HEK293T (cell line): ENCODE measurements around the gene MBOAT1.

ENCODE experiments used
- CTCF ChIA-PET: fragments of 350-600 bp; formaldehyde crosslinking; extraction: SDS; loops from one replicate; lab custom pipeline; 2021; ENCODE audit warnings: antibody characterized with exemption, inconsistent platforms; lab: Yijun Ruan, JAX
- POLR2A ChIA-PET: fragments of 350-600 bp; formaldehyde crosslinking; extraction: SDS; loops from one replicate; lab custom pipeline; 2020; ENCODE audit warnings: antibody characterized with exemption, inconsistent platforms; lab: Yijun Ruan, JAX
- DNase-seq: peaks from one replicate; pipeline ENCODE4 v3.0.0; 2012; ENCODE audit warnings: mixed read lengths; ENCODE audit errors: extremely low spot score
- ARNT ChIP-seq: fragments of 450-650 bp; IDR thresholded peaks from 2 replicates; pipeline ENCODE4 v1.6.1; 2017; ENCODE audit warnings: mild to moderate bottlenecking
- BHLHE40 ChIP-seq: fragments of 450-650 bp; IDR thresholded peaks from 2 replicates; pipeline ENCODE4 v1.6.1; 2016; ENCODE audit warnings: mild to moderate bottlenecking, moderate library complexity, borderline replicate concordance
- CTBP1 ChIP-seq: fragments of 450-650 bp; IDR thresholded peaks from 2 replicates; pipeline ENCODE4 v1.6.1; 2016; ENCODE audit warnings: borderline replicate concordance
- ELF4 ChIP-seq: fragments of 450-650 bp; IDR thresholded peaks from 2 replicates; pipeline ENCODE4 v1.6.1; 2017; ENCODE audit warnings: antibody characterized with exemption
- FOXA1 ChIP-seq: fragments of 450-650 bp; IDR thresholded peaks from 2 replicates; pipeline ENCODE4 v1.6.1; 2016; ENCODE audit warnings: mild to moderate bottlenecking
- FOXK2 ChIP-seq: fragments of 450-650 bp; IDR thresholded peaks from 2 replicates; pipeline ENCODE4 v1.6.1; 2016; ENCODE audit warnings: mild to moderate bottlenecking
- FOXM1 ChIP-seq: fragments of 450-650 bp; IDR thresholded peaks from 2 replicates; pipeline ENCODE4 v1.6.1; 2017; ENCODE audit warnings: mild to moderate bottlenecking, borderline replicate concordance
- HDGF ChIP-seq: fragments of 450-650 bp; IDR thresholded peaks from 2 replicates; pipeline ENCODE4 v1.6.1; 2017; ENCODE audit warnings: antibody characterized with exemption, borderline replicate concordance
- L3MBTL2 ChIP-seq: fragments of 450-650 bp; conservative IDR thresholded peaks from 2 replicates; pipeline ENCODE4 v1.6.1; 2016; ENCODE audit warnings: mild to moderate bottlenecking
- LEF1 ChIP-seq: fragments of 450-650 bp; IDR thresholded peaks from 2 replicates; pipeline ENCODE4 v1.6.1; 2017; ENCODE audit warnings: mild to moderate bottlenecking, borderline replicate concordance
- NFRKB ChIP-seq: fragments of 450-650 bp; IDR thresholded peaks from 2 replicates; pipeline ENCODE4 v1.6.1; 2016; ENCODE audit warnings: mild to moderate bottlenecking, moderate library complexity
- SP1 ChIP-seq: fragments of 450-650 bp; IDR thresholded peaks from 2 replicates; pipeline ENCODE4 v1.6.1; 2017
- SUZ12 ChIP-seq: fragments of 450-650 bp; IDR thresholded peaks from 2 replicates; pipeline ENCODE4 v1.6.1; 2016; ENCODE audit warnings: mild to moderate bottlenecking
- TARDBP ChIP-seq: fragments of 450-650 bp; IDR thresholded peaks from 2 replicates; pipeline ENCODE4 v1.6.1; 2016
- ZNF384 ChIP-seq: fragments of 450-650 bp; IDR thresholded peaks from 2 replicates; pipeline ENCODE4 v1.6.1; 2016
- TF ChIP-seq, protein P1 (sequence below): fragments of 450-650 bp; IDR thresholded peaks from 2 replicates; pipeline ENCODE4 v1.6.1; 2016

MBOAT1 gene

DNA sequence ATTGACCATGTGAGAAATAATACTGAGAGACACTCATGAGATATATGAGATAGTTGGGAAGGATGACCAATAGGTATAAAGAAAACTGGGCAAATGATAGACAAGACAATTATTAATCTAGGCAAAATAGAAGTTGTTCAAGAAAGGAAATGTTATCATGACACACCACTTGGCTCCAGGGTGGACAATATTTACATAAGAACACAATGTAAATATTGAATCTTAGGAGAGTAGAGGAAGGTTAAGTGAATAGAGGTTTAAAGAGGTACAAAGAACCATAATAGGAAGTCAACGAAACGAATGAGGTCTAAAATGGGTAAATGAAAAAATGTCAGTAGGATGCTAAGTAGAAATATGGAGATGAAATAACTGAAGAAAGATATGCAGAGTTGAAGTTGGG, 126.5 kb downstream of the MBOAT1 start:
- no peak for DNase-seq
- ChIA-PET CTCF (no interaction called here), POLR2A (no interaction called here)
- TF ChIP-seq ARNT = no peak
- TF ChIP-seq CTBP1 = no peak
- TF ChIP-seq FOXK2 = no peak
- no peak for TF ChIP-seq FOXA1
- no peak for TF ChIP-seq SP1
- no peak for TF ChIP-seq ZNF384
- TF ChIP-seq L3MBTL2 = no peak
- no peak for TF ChIP-seq HDGF
- TF ChIP-seq NFRKB = no peak

DNA sequence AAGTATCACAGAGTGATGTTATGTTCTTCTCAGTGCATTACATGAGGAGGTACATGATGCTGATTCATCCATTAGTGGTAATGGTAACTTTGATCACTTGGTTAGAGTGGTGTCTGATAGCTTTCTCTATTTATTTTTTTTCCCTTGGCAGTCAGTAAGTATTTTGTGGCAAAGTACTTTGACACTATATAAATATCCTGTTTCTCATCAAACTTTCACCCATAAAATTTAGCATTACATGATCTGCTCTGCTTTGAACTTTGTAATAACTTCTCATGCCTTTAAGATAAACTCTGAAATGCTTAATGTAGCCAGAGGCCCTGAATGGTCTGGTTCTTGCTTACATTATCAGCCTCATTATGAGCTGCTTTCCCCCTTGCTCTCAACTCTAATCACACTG, 127.9 kb downstream of the MBOAT1 start:
- TF ChIP-seq TARDBP (no peak), FOXK2 (no peak), LEF1 (no peak), L3MBTL2 (no peak), NFRKB (no peak)
- TF ChIP-seq, protein P1, sequence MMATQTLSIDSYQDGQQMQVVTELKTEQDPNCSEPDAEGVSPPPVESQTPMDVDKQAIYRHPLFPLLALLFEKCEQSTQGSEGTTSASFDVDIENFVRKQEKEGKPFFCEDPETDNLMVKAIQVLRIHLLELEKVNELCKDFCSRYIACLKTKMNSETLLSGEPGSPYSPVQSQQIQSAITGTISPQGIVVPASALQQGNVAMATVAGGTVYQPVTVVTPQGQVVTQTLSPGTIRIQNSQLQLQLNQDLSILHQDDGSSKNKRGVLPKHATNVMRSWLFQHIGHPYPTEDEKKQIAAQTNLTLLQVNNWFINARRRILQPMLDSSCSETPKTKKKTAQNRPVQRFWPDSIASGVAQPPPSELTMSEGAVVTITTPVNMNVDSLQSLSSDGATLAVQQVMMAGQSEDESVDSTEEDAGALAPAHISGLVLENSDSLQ = no peak
- CTCF ChIA-PET = no interaction called here
- POLR2A ChIA-PET = no interaction called here
- DNase-seq = no peak

DNA sequence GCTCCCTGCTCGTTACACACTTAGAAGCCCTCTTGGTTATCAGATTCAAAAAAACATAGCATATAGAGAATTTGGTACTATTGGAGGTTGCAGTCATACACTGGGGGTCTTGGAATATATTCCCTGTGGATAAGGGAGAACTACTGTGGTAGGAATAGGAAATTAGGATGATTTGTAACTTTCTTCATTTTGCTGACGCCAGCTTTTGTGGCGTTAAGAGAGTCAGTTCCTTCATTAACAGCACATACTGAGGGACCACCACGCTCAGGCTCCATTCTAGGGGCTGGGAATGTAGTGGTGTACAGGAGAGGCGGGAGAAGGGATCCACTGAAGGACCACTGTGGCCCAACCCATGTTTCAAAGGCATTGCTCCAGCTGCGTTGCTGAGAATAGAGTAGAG, 140.3 kb downstream of the MBOAT1 start:
- no peak for DNase-seq
- CTCF ChIA-PET = no interaction called here
- TF ChIP-seq FOXM1 (no peak), ZNF384 (no peak), CTBP1 (no peak), LEF1 (no peak), FOXA1 (no peak), HDGF (no peak), BHLHE40 (no peak), TARDBP (no peak)
- TF ChIP-seq, protein P1 = no peak
- POLR2A ChIA-PET = no interaction called here

DNA sequence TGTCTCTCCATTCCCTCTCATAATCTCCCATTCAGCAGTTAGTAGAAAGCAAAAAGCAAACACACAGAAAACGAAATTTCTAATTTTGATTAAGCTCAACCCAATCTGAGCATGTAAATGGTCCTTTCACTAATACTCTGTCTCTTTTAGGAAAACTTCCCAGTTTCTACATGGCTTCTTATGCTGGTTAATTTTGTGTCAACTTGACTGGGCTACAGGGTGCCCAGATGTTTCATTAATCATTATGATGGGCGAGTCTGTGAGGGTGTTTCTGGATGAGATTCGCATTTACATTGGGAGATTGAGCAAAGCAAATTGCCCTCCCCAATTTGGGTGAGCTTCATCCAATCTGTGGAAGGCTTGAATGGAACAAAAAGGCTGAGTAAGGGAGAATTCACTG, 142.2 kb downstream of the MBOAT1 start:
- DNase-seq = no peak
- ChIA-PET CTCF (no interaction called here), POLR2A (no interaction called here)
- TF ChIP-seq SP1 = no peak
- TF ChIP-seq ZNF384 = no peak
- TF ChIP-seq FOXK2 = no peak
- no peak for TF ChIP-seq CTBP1
- no peak for TF ChIP-seq ARNT
- no peak for TF ChIP-seq FOXM1
- no peak for TF ChIP-seq HDGF
- TF ChIP-seq, protein P1 = no peak
- TF ChIP-seq SUZ12 = no peak
- no peak for TF ChIP-seq FOXA1
- TF ChIP-seq TARDBP = no peak
- TF ChIP-seq ELF4 = no peak
- no peak for TF ChIP-seq LEF1

DNA sequence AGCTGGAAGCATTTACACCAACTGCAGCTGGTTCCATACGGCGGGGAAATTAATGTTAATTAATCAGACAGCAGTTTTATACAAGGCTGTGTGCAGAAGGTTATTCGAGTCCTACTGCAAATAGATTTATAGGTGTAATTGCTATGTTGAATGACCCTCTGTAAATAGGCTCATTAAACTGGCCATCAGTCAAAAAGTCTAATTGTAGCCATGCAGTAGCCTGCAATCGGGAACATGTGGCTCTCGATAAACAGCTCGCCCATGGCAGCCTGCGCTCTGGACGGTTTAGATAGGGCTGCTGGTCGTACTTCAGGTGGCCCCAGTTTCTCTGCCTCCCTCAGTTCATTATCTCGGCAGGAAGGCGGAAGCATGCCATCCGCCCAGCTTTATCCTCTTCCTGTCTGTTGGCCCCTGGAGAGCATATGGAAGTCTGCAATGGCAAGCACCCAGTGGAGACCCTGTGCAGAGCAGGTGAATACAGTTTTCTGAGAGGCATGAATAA, 143.2 kb downstream of the MBOAT1 start:
- POLR2A ChIA-PET = no interaction called here
- CTCF ChIA-PET = interaction anchor here (1.2 kb wide), 1 partner anchor 13 kb away, joined by 3 read pairs; no protein-coding TSS in a partner anchor
- TF ChIP-seq FOXK2 (no peak), L3MBTL2 (no peak), NFRKB (no peak), FOXA1 (no peak), BHLHE40 (no peak), ELF4 (no peak), SP1 (no peak), FOXM1 (no peak), ARNT (no peak), TARDBP (no peak), LEF1 (no peak), HDGF (no peak), SUZ12 (no peak)
- TF ChIP-seq, protein P1 = no peak
- no peak for DNase-seq

DNA sequence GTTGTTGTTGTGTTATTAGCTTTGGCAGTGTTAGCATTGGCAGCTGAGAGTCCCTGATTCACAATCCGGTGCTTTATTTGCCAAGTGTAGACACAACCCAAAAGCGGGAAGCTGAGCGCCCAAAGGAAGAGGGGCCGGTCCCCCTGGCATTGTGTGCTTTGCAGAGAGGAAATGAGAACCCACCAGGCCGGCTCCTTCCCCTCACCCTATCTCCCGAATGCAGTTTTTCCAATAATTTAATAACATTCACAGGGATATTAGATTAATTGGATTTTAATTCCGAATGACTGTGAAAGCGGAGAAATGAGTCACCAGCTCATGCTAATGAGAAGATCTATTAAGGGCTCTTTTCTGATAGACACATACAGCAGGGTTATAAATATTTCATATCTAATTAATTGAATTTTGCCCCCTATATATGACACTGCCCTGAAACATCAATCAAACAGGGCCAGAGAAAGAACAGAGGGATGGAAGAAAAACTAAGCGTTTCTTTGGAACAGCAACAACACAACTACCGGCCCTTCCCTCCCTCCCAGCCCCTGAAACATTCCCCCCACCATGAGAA, 143.8 kb downstream of the MBOAT1 start:
- ChIA-PET POLR2A (no interaction called here), CTCF (interaction anchor here (1.2 kb wide), 1 partner anchor 12 kb away, joined by 3 read pairs; no protein-coding TSS in a partner anchor)
- TF ChIP-seq CTBP1 (no peak), FOXA1 (no peak), L3MBTL2 (no peak), HDGF (no peak), SP1 (no peak), FOXM1 (no peak)
- no peak for DNase-seq
